GM11168 (cell line): ENCODE measurements around the gene SLC8A2.
"Not testable (repeated sequence)": the region's sequence is repeated elsewhere in the genome, so short reads cannot be mapped to it uniquely, and the experiment has no call there.

Experiments
- in situ Hi-C: fragments of 300-500 bp; cut with MboI; formaldehyde crosslinking; loops from one replicate; pipeline ENCODE4 v1.12.0; 2022; ENCODE audit warnings: low sequenced_read_pairs; ENCODE audit not compliant: unreplicated experiment

SLC8A2 gene

DNA sequence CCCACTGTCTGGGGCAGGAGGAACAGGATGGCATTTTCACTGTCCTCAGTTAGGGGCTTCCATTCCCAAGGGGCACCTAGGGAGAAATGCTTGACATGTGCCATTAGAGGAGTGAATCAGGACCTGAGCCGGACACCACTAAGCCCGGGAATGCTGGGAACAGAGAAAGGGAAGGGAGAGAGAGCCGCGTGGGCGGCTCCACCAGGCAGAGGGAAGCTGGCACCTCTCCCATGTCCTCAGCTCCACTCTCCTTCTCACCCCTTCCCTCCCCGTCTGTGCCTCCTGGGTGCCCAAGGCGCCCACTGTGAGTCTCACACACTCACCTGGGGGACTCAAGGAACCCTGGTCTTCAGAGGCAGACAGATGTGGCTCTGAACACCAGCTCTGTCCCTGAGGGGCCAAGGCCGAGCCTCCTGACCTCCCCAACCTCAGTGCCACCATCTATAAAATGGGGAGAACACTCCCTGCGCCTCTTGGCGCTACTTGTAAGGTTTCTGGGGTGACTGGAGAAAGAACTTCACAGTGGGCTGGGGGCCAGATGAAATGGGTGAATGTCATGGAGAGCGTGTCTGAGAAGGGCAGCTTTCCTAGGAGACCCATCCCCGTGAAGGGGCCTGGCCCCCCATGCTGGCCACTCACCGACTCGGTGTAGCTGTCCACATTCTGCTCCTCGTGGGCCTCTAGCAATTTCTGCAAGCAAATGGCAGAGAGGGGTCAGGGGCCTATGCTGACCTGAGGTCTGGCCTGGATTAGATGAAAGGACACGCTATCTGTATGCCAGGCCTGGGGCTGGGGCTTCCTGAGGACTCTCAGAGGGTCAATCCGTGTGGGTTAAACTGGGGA is 17.6 kb upstream of the SLC8A2 start:
- in situ Hi-C loops: no loop called here

DNA sequence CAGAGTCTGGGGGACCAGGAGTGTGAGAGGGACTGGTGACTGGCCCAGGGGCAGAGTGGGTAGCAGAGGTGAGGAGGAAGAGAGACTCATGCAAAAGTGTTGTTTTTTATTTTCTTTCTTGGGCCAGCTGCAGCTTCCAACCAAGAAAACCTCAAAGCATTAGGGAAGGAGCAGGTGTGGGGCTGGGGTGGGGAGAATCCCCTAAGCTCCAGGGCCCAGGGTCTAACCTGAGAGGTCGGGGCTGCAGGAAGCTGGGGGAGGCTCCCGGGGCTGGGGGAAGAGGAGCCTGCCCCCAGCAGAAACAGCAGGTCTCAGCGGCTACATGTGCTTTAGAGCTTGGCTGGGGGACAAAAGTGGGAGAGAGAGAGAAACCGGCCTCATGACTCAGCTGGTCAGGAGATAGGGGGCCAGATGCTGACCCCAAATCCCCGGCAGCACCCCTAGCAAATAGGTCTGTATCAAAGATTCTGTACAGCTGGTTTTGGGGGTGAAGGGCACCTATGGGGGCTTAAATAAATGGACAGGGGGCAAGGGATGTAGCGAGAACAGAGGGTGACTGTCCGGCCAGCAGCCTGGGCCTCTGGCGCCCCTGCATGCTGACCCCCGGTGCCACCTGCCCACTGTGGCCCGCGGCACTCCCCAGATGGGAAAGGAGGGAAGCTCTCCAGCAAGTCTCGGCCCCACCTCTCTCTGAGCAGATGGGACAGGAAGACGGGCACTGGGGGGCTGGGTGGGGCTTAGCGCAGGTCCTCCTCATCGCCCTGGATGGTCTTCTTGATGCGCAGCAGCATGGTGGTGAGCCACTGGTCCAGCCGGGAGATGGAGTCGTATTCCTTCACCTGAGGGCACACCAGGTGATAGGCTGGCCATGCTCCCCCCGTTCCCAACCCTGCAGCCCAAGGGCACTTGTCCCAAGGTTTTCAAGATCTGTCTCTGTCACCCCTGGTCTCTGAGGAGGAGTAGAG is 16.1 kb upstream of the SLC8A2 start:
- in situ Hi-C loops: no loop called here

DNA sequence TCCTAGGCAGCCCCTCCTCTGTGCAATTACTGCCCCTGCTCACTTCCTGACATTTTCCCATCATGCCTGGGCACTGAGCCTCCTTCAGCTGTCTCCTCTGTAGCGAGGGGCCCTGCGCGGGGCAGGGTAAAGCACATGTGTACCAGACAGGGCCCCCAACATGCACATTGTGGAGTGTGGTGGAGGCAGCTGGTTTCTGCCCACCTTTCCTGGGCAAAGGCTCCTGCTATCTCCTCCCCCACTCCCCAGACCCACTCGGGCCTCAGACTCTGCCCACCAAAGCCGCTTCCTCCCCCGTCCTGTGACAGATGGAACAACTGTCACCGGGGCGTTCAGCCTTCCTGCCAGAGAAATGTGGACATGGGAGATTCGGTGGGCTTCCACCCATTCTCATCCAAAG is 15.2 kb upstream of the SLC8A2 start:
- in situ Hi-C loops: no loop called here

DNA sequence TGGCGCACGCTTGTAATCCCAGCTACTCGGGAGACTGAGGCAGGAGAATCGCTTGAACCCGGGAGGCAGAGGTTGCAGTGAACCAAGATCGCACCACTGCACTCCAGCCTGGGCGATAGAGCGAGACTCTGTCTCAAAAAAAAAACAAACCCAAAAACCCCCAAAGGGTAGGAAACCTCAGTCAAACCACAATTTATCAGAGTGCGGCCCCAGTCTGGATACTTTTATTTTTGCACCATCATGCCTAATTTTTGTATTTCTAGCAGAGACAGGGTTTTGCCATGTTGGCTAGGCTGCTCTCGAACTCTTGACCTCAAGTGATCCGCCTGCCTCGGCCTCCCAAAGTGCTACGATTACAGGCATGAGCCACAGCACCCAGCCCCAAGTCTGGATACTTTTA is 14.5 kb upstream of the SLC8A2 start:
- in situ Hi-C loops: not testable (repeated sequence)

DNA sequence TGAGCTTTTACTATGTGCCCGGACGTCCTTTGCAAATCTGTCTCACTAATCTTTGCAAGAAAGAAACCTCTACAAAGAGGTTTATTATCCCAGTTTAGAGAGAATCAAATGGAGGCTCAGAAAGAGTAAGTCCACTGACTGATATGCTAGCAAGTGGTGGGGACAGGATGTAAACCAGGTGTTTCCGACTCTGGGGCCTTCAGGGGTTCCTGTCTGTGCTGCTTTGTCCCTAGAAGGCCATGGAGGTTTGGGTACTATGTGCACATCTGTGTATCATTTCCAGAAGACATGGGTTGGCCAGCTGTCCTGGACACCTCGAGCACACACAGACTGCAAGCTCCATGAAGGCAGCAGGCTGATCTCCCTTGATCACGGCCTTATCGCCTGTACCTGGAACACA is 13.5 kb upstream of the SLC8A2 start:
- in situ Hi-C loops: no loop called here

DNA sequence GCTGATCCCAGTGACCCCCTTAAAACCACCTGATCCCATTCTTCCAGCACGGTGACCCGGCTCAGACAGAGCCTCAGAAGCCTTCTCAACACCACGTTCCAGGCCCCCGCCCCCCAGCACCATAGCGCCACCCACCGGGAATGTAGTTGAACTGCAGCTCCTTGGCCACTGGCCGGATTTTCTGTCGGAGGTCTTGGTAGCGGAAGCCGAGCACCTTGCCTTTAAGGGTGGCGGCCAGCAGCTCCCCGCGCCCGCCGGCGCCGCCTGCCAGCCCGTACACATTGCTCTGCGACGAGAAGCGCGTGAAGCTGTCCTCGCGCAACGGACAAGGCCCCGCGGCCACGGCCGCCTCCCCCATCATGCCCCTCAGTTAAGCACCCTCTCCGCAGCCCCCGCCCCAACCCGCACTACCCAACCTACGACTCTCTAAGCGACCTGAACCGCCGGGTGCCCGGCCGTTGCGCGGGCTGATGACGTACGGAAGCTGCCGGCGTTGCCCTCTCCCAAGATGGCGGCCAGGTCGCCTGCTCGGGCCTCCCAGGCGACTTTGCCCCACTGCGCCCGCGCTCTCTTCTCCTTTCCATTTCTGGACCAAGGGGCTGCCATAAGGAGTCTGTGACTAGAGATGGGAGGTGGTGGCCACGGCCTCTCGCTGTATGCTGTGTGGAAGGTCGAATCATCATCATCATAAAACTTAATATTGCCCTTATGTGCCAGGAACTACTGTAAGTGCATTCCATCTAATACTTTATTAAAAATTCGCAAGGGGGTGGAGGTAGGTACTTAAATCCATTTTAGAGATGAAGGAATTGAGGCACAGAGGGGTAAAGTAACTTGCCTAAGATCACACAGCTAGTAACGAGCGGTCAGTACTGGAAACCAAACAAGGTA is 12.4 kb upstream of the SLC8A2 start, which contains the start of gene KPTN:
Gene KPTN (minus strand): TSS at position 420 of the 891 bp plus-strand sequence. CDS start 59 bp downstream, at position 361.
- in situ Hi-C loops: no loop called here

DNA sequence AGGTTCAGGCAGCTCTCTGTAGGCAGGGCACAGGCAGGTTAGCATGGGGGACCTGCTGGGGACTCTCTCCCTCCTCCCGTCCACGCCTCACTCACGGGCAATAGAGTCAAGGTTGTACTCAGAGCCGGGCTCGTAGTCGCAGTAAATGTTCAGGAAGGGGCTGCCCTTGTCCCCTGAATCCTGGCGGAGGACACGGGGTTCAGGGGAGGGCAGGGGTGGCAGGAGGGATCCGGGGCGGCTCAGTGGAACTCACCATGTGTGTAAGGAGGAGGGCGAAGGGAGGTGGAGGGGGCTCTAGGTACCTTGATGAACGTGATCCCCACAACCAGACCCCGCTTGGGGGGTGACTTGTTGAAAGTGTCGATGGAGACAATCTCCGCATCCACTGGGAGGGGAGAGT is 11.5 kb upstream of the SLC8A2 start:
- in situ Hi-C loops: no loop called here

DNA sequence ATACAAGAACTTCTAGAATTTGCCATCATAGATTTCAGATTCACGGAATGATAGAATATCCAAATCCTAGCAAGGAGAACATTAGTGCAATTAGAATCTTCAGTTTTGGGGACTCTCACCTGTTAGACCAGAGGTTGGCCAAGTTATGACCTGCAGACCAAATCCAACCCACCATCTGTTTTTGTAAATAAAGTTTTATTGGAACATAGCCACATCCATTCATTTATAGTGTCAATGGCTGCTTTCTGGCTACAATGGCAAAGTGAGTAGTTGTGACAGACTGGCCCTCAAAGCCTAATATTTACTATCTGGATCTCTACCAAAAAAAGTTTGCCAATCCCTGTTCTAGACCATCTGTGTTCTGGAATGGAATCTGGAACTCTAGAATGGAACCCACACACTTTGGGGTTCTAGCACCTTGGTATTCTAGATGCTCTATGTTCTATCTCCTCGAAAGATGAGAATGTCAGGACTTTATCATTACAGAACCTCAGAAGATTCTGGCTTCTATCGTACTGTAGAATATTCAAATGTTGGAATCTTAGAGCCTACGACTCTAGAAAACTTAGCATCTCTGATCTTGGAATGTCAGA is 9.9 kb upstream of the SLC8A2 start:
- in situ Hi-C loops: no loop called here

DNA sequence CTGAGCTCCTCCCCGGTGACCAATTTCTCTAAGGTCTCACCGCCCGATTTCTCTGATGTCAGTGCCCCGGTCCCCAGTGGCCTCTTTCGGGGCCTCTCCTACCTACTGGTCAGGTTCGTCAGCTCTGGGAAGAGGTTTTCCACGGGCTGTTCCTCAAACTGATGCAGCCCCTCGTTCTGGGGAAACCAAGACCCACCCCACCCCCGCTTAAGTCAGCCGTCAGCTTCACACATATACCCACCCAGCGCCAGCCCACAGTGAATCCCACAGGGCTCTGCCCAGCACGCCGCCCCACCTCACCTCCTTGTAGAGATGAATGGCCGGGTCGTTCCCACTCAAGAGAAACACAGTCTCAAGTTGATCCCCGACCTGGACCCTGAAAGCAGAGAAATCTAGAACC is 9.0 kb upstream of the SLC8A2 start:
- in situ Hi-C loops: no loop called here

DNA sequence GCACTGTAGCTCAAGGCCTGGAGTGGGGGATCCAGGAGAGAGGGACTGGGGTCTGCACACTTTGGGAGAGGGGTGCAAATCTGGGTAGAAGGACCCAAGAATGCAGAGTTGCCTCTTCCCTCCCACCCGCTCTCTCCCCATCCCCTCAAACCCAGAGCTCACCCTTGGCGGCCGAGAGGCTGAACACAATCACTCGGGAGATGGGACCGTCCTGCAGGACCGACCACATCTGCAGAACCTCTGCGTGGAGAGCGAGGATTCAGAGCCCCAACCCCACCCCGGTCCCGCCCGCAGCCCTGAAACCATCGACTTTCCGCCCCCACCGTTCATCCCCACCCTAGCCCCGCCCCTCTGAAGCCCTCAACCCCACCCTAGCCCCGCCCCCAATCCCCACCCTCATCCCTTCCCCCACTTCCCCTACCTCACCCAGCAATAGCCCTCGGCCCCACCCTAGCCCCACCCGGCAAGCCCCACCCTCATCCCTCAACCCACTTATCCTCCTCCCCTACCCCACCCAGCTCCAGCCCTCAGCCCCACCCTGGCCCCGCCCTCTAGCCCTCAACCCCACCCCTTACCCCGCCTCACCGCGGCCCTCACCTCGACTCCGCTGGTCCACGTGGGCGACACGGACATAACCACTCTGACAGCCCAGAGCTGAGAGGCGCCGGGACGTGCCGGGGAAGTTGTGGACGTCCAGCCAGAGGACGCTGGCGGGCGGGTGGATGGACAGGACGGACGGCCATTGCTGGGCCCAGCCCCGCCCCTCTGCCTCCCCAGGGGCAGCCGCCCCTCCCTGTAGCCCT is 8.2 kb upstream of the SLC8A2 start:
- in situ Hi-C loops: no loop called here

DNA sequence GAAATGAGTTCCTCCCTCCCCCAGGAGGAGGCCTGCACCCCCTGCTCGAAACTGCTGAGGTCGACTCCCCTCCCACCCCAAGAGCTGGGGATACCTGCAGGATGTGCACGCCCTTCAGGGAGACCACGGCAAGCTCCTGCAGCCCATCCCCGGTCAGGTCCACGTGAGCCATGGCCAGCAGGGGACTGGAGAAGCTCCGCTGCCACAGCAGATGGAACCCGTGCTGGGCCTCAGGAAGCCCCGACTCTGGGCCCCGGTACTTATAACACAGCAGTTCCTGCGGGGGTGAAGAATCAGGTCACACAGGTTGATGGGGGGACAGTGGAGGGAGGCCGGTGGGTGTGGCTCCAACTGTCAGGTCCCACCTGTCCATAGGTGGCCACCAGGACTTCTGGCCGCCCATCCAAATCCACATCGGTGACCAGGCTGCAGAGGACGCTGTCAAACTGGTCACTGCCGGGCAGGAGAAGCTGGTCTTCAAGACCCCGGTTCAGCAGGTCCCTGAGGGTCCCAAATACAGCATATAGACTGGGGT is 4.8 kb upstream of the SLC8A2 start:
- in situ Hi-C loops: no loop called here

DNA sequence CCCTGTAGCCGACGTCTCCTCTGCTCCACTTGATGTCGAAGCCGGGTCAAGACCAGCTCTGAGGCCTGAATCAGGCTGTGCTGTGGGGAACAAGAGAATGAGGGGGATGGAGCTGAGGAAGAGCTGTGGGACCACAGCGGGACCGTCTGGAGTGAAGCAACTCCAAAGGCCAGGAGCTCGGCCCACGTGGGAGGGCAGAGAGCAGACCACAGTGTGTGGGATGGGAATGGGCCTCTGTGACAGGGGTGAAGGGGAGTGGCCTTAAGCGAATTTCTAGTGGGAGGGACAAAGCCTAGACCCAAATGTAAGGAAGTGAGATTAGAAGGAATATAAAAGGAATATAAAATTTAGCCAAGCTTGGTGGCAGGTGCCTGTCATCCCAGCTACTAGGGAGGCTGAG is 3.8 kb upstream of the SLC8A2 start:
- in situ Hi-C loops: no loop called here

DNA sequence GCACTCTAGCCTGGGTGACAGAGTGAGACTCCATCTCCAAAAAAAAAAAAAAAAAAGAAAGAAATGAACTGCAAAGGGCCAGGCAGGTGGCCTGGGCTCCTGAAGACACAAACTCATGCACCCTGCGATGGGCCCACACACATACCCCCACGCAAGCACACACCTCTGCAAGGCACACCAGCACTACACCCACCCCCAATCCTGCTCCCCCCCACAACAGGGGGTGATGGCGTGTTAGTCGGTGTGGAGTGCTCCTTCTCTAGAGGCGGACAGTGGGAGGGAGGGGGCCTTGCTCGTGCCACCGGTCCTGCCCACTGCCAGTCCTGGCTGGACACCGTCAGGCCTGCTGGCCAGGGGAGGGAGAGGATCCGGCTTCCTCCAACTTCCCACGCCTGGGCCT is 1.6 kb upstream of the SLC8A2 start:
- in situ Hi-C loops: loop anchor here (5.0 kb wide), 1 partner anchor 36 kb away; no protein-coding TSS in a partner anchor

DNA sequence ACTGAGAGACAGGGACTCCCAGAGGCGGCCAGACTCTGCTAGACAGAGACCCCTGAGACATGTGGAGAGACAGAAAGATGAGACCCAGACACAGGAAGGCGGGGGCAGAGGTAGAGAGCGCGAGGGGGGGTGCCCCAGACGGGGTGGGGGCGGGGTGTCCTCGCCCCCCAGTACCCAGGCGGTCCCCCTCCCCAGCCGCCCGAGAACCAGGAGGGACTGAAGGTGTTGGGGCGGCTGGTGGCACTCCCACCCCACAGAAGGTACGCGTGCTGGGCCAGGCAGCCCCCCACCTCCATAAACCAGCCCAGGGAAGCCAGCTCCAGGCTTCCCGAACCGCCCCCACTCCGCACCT is 336 bp downstream of the SLC8A2 start:
- in situ Hi-C loops: loop anchor here (5.0 kb wide), 1 partner anchor 34 kb away; no protein-coding TSS in a partner anchor

DNA sequence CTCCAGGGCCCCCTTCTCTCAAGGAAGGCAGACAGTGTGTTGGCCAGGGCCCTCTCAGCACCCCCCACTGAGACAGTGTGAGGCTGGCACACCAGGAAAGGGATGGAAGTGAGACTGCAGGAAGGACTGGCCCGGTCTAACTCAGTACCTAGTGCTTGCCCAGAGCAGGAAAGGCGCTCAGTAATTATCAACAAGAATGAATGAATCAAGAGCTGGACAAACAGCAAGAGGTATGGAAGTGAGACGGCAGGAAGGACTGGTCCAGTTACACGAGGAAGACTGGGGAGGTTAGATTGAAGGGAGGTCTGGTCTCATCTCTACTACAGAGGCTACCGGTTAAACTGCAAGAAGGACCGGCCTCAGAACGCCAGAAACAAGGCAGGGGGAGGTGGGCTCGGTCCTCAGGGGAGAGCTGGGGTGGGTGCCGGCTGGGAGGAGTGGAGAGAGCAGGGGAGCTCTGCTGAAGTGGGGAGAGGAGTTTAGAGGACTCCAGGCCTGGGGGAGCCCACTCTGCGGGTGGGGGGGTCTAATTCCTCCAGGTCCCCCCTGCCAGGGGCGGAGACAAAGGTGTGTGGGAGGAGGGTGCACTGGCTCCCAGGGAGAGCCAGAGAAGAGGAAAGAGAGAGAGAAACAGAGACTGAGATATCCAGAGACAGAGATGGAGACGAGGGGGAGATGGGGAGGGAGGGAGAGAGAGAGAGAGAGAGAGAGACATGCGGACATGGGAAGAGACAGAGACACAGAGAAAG is 1.1 kb downstream of the SLC8A2 start:
- in situ Hi-C loops: loop anchor here (5.0 kb wide), 1 partner anchor 33 kb away; no protein-coding TSS in a partner anchor

DNA sequence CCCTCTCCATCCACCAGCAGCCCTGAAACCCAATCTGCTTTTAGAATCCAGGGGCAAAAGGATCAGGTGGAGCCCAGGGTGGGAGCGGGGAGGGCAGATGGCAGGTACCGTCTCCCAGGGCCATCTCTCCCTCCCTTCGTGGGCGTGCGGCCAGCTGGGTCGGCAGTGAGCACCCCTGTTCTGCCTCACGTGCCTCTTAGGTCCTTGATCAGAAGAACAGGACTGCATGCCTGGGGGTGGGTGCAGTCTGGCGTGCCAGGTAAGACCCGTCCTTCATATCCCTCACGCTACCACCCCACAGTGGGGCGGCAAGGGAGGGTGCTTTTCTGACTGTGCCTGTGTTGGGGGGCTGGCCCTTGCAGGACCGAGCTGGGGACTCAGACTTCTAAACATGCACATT is 2.0 kb downstream of the SLC8A2 start:
- in situ Hi-C loops: loop anchor here (5.0 kb wide), 1 partner anchor 32 kb away; no protein-coding TSS in a partner anchor

DNA sequence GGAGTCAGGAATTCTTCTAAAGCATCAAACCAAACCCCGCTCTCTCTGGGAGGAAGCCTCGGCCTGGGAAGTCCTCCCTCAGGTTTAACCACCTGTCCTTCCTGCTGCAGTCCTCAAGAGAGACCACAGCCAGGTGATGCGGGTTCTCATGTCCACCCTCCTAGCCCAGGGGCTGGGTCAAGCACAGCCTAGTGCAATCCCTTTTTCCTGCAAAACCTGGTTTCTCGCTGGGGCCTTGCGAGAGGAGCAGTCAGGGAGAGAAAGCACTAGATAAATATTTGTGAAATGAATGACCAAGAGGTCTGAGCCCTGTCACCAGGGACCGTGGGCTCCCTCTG is 2.4 kb downstream of the SLC8A2 start:
- in situ Hi-C loops: no loop called here

DNA sequence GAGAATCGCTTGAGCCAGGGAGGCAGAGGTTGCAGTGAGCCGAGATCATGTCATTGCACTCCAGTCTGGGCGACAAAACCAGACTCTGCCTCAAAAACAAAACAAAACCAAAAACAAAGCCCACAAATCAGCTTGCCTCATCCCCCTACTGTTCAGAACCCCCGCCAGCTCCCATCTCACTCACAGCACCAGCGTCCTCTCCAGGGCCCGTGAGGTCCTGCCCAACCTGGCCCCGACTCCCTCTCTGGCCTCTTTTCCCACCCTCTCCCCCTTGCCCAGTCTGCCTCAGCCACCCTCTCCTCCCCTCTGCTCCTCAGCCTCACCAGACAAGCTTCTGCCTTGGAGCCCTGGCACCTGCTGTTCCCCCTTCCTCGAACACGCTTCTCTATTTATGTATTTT is 3.8 kb downstream of the SLC8A2 start:
- in situ Hi-C loops: no loop called here
